Activated CD8-positive, alpha-beta memory T cell treated with anti-CD3 and anti-CD28 coated beads, Interleukin-2, amount 50 U/mL, for 24 hours (primary cell): ENCODE results near the gene DIO1.

ENCODE experiments used
- DNase-seq: peaks from one replicate; pipeline ENCODE4 v3.0.0-alpha.2; 2020; ENCODE audit errors: extremely low read depth

DIO1 gene

GRCh38 chr1:53894644-53895043 lies 657 bp downstream of the DIO1 start:
- DNase-seq: no peak

GRCh38 chr1:53895421-53895820 lies 1.4 kb downstream of the DIO1 start:
- no peak for DNase-seq

GRCh38 chr1:53896635-53897229 lies 2.7 kb downstream of the DIO1 start:
- no peak for DNase-seq

GRCh38 chr1:53899206-53899628 lies 5.2 kb downstream of the DIO1 start:
- DNase-seq: no peak

GRCh38 chr1:53899708-53900107 lies 5.7 kb downstream of the DIO1 start:
- no peak for DNase-seq

- DNase-seq: no peak
Observed at GRCh38 chr1:53902235-53903138, 8.5 kb downstream of the DIO1 start.

- no peak for DNase-seq
Observed at GRCh38 chr1:53905509-53905908, 11.5 kb downstream of the DIO1 start.

- DNase-seq: no peak
Observed at GRCh38 chr1:53906121-53906520, 12.1 kb downstream of the DIO1 start.

- no peak for DNase-seq
Observed at GRCh38 chr1:53909946-53910345, 16.0 kb downstream of the DIO1 start.

- DNase-seq: no peak
Observed at GRCh38 chr1:53911442-53911841, 17.5 kb downstream of the DIO1 start.

GRCh38 chr1:53913352-53914033 lies 19.5 kb downstream of the DIO1 start:
- no peak for DNase-seq

- DNase-seq: no peak
Observed at GRCh38 chr1:53918343-53918742, 24.4 kb downstream of the DIO1 start.

GRCh38 chr1:53919675-53920066 lies 25.7 kb downstream of the DIO1 start:
- DNase-seq: no peak

GRCh38 chr1:53927376-53927881 lies 33.4 kb downstream of the DIO1 start:
- no peak for DNase-seq

- DNase-seq: no peak
Observed at GRCh38 chr1:53929246-53929960, 35.4 kb downstream of the DIO1 start.

- DNase-seq: no peak
Observed at GRCh38 chr1:53930932-53931331, 36.9 kb downstream of the DIO1 start.

GRCh38 chr1:53931523-53931922 lies 37.5 kb downstream of the DIO1 start:
- DNase-seq: no peak

GRCh38 chr1:53934170-53934765 lies 40.3 kb downstream of the DIO1 start:
- no peak for DNase-seq

- DNase-seq: no peak
Observed at GRCh38 chr1:53936430-53936829, 42.4 kb downstream of the DIO1 start.

- DNase-seq: no peak
Observed at GRCh38 chr1:53938136-53938830, 44.3 kb downstream of the DIO1 start.
